ENCODE measurements around the gene NIN. TPM values are rescaled to one million over a fixed set of nuclear protein-coding genes. Genes with fewer than 3 reads are reported as not detected.

Gene NIN
- total RNA-seq, 2 experiments from 2014 or later: 56.9 to 57.9 TPM

GRCh38 chr14:50676814-50677516 lies 154.0 kb downstream of the NIN start:
- intact Hi-C loops (cut with micrococcal nuclease): no loop called here
- DNase-seq: no peak
- Mint-ChIP-seq H3K4me1 (ENCODE audit: low read depth) (peaks cover 16% of the 10 kb centered on the region), H3K27ac (no peak overlapping the region), H3K36me3 (ENCODE audit: low read depth) (no peaks in the 10 kb centered on the region), H3K27me3 (ENCODE audit: low read depth) (no peaks in the 10 kb centered on the region), H3K4me3 (no peak overlapping the region), H3K9me3 (no peaks in the 10 kb centered on the region)
- CTCF ChIA-PET: interaction anchor here (0.6 to 1.2 kb wide), 3 partner anchors 38 to 98 kb away, joined by 3 to 4 read pairs (median 4); no protein-coding TSS in a partner anchor

DNA sequence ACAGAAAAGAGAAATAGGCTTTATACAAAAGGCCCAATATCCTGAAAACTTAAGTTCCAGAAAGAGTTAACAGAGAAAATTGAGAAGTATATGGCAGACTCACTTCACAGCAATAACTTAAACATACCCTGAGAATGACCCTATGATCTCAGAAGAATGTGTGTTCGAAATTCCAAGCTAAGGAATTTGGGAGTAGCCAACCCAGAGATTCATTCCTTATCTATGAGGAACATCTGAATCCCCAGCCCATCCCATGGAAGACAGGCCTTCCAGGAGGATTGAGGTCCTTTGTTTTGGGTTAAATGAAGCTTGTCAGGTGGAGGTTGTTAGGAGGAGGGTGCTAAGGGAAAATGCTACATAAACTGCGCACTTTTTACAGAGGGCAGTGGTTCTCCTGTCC lies 155.4 kb downstream of the NIN start:
- intact Hi-C loops (cut with micrococcal nuclease): no loop called here

DNA sequence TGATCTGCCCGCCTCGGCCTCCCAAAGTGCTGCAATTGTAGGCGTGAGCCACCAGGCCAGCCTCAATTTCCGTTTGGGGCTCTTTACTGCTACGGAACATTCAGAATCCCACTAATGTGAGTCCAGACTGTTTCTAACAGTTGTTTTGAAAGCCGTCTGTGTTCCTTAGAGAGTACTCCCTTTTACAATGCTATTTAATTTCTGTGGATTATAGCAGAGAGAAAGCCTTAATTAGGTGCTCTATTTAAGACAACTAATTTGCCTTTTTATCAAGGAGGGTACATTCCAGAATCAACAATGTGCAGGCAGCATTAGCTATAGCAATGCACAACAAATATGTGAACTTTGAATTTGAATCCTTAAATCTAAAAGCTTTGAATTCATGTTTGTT lies 160.1 kb downstream of the NIN start:
- H3K9me3 Mint-ChIP-seq: no peaks in the 10 kb centered on the region
- H3K4me1 Mint-ChIP-seq (ENCODE audit: low read depth): peaks cover 8% of the 10 kb centered on the region
- H3K36me3 Mint-ChIP-seq (ENCODE audit: low read depth): no peaks in the 10 kb centered on the region
- no peaks in the 10 kb centered on the region for H3K27me3 Mint-ChIP-seq (ENCODE audit: low read depth)
- CTCF ChIA-PET: interaction anchor here (0.6 to 1.7 kb wide), 3 partner anchors 91 to 888 kb away, joined by 3 to 4 read pairs (median 3); no protein-coding TSS in a partner anchor
- no peak overlapping the region for H3K4me3 Mint-ChIP-seq
- no peak overlapping the region for H3K27ac Mint-ChIP-seq
- no peak for DNase-seq
- intact Hi-C loops (cut with micrococcal nuclease): no loop called here

More for the DNA sequence above, 155.4 kb downstream of the NIN start:
- H3K27ac Mint-ChIP-seq: no peak overlapping the region
- H3K4me1 Mint-ChIP-seq (ENCODE audit: low read depth): peaks cover 16% of the 10 kb centered on the region
- H3K27me3 Mint-ChIP-seq (ENCODE audit: low read depth): no peaks in the 10 kb centered on the region
- H3K4me3 Mint-ChIP-seq: no peak overlapping the region
- no peaks in the 10 kb centered on the region for H3K36me3 Mint-ChIP-seq (ENCODE audit: low read depth)
- CTCF ChIA-PET: no interaction called here
- DNase-seq: no peak
- H3K9me3 Mint-ChIP-seq: no peaks in the 10 kb centered on the region

DNA sequence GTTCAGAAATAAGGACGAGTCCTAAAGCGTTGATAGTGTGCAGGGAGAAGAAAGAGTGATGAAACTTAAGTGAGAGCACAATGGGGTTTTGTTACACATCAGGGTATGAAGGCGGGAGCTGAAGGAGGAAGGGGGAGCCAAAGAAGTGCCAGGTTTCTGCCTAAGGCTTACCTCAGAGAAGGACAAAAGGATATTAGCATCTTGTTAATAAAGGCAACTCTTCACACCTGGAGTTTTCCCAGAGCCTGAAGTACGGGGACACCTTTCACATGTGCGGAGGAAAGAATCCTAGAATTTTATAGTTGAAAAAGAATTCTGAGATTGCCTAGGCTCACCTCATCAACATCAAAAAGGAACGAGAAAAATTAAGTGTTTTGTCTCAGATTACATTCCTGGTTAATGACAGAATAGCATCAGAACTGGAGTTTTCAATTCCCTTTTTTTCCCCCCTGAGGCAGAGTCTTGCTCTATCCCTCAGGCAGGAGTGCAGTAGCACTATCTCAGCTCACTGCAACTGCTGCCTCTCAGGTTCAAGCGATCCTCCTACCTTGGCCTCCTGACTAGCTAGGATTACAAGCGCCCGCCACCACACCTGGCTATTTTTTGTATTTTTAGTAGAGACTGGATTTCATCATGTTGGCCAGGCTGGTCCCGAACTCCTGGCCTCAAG lies 160.6 kb downstream of the NIN start:
- Mint-ChIP-seq H3K9me3 (no peaks in the 10 kb centered on the region), H3K27me3 (ENCODE audit: low read depth) (no peaks in the 10 kb centered on the region), H3K36me3 (ENCODE audit: low read depth) (no peaks in the 10 kb centered on the region), H3K27ac (no peak overlapping the region), H3K4me3 (no peak overlapping the region), H3K4me1 (ENCODE audit: low read depth) (peaks cover 8% of the 10 kb centered on the region)
- no peak for DNase-seq
- intact Hi-C loops (cut with micrococcal nuclease): no loop called here
- CTCF ChIA-PET: interaction anchor here (1.1 to 1.7 kb wide), 3 partner anchors 92 to 107 kb away, joined by 3 to 4 read pairs (median 3); no protein-coding TSS in a partner anchor

Other genes starting within 250 kb of the NIN start
- 10 to 100 TPM; 12.7 to 13.5 TPM for gene SAV1, start 162.9 kb downstream of the NIN start, total RNA-seq
- not detected for gene ABHD12B, start 40.9 kb upstream of the NIN start, total RNA-seq
- under 1 TPM; 0.37 to 0.38 TPM for gene PYGL, start 113.3 kb upstream of the NIN start, total RNA-seq